Effector CD8-positive, alpha-beta T cell (primary cell): ENCODE measurements around the gene FOCAD.

Experiments used
- DNase-seq: peaks from one replicate; lab custom pipeline; 2025; lab: John Stamatoyannopoulos, UW

Gene FOCAD

GRCh38 chr9:20880675-20881074, 196.6 kb downstream of the FOCAD start:
- no peak for DNase-seq

- peak; percentile 21 for DNase-seq
These were observed 201.0 kb downstream of the FOCAD start for GRCh38 chr9:20884985-20885593.

- no peak for DNase-seq
These were observed 215.0 kb downstream of the FOCAD start for GRCh38 chr9:20898885-20899554.

GRCh38 chr9:20903212-20903611, 219.2 kb downstream of the FOCAD start:
- DNase-seq: no peak

- DNase-seq: no peak
These were observed 220.9 kb downstream of the FOCAD start for GRCh38 chr9:20904995-20905394.

GRCh38 chr9:20906326-20906725, 222.3 kb downstream of the FOCAD start:
- DNase-seq: no peak

- no peak for DNase-seq
These were observed 224.4 kb downstream of the FOCAD start for GRCh38 chr9:20908461-20908860.

- no peak for DNase-seq
These were observed 230.5 kb downstream of the FOCAD start for GRCh38 chr9:20914556-20914955.

- DNase-seq: no peak
These were observed 237.3 kb downstream of the FOCAD start for GRCh38 chr9:20921362-20921761.

GRCh38 chr9:20925256-20926045, 241.4 kb downstream of the FOCAD start:
- DNase-seq: no peak

GRCh38 chr9:20929276-20929675, 245.2 kb downstream of the FOCAD start:
- no peak for DNase-seq

GRCh38 chr9:20930836-20931235, 246.8 kb downstream of the FOCAD start:
- no peak for DNase-seq

GRCh38 chr9:20940447-20941173, 256.6 kb downstream of the FOCAD start:
- DNase-seq: no peak

- no peak for DNase-seq
These were observed 257.2 kb downstream of the FOCAD start for GRCh38 chr9:20941174-20941690.

GRCh38 chr9:20944507-20944906, 260.4 kb downstream of the FOCAD start:
- no peak for DNase-seq

- no peak for DNase-seq
These were observed 261.2 kb downstream of the FOCAD start for GRCh38 chr9:20945269-20945668.

GRCh38 chr9:20945856-20946255, 261.8 kb downstream of the FOCAD start:
- DNase-seq: no peak

- no peak for DNase-seq
These were observed 264.6 kb downstream of the FOCAD start for GRCh38 chr9:20948703-20949102.

- DNase-seq: no peak
These were observed 266.6 kb downstream of the FOCAD start for GRCh38 chr9:20950707-20951106.

- no peak for DNase-seq
These were observed 278.6 kb downstream of the FOCAD start for GRCh38 chr9:20962536-20963225.

GRCh38 chr9:20972684-20973083, 288.6 kb downstream of the FOCAD start:
- no peak for DNase-seq
